Keratinocyte (primary cell): ENCODE data around the gene SLC66A2. TPM values are rescaled to one million over a fixed set of nuclear protein-coding genes. Genes with fewer than 3 reads are reported as not detected.

ENCODE experiments used
- DNase-seq: peaks from one replicate; pipeline ENCODE4 v3.0.0-alpha.2; 2011; ENCODE audit warnings: low read depth, missing footprints, low spot score
- FAIRE-seq: peaks from 2 replicates; lab custom pipeline; 2011; peaks lifted over from hg19 to GRCh38; lab: Jason Lieb, UNC
- H2AFZ ChIP-seq: 2 replicates; pipeline ENCODE4 v1.6.0; 2012; ENCODE audit warnings: low read length, control low read depth, inconsistent platforms; ENCODE audit not compliant: control insufficient read depth
- H3K27ac ChIP-seq: 2 replicates; pipeline ENCODE4 v1.5.1; 2011; ENCODE audit warnings: low read length; ENCODE audit not compliant: control insufficient read depth, insufficient read depth
- H3K27me3 ChIP-seq: 3 replicates; pipeline ENCODE4 v1.6.0; 2011; ENCODE audit warnings: low read length; ENCODE audit not compliant: control insufficient read depth, insufficient read depth; ENCODE audit errors: extremely low read depth
- H3K36me3 ChIP-seq, 2 experiments: 2 replicates in 1 of 2; 3 replicates in 1 of 2; pipeline ENCODE4 v1.5.1; 2011; ENCODE audit warnings: low read length in 2 of 2, mild to moderate bottlenecking in 1 of 2; ENCODE audit not compliant: control insufficient read depth in 2 of 2, insufficient read depth in 2 of 2; ENCODE audit errors: extremely low read depth in 1 of 2
- H3K4me1 ChIP-seq: 3 replicates; pipeline ENCODE4 v1.5.1; 2011; ENCODE audit warnings: low read length; ENCODE audit not compliant: control insufficient read depth, insufficient read depth; ENCODE audit errors: extremely low read depth
- H3K4me2 ChIP-seq: 3 replicates; pipeline ENCODE4 v1.6.0; 2011; ENCODE audit warnings: low read depth, low read length; ENCODE audit not compliant: control insufficient read depth, insufficient read depth; ENCODE audit errors: extremely low read depth
- H3K4me3 ChIP-seq, 3 experiments: fragments of 200-600 bp in 1 of 3; sonication (generic) in 1 of 3; 2 replicates in 2 of 3; 3 replicates in 1 of 3; pipeline ENCODE4 v1.5.1; 2011 to 2016; ENCODE audit warnings: low read length in 3 of 3, mild to moderate bottlenecking in 3 of 3, control low read depth in 2 of 3, inconsistent platforms in 1 of 3, low read depth in 1 of 3, mixed read lengths in 1 of 3, mixed run types in 1 of 3, moderate library complexity in 1 of 3; ENCODE audit not compliant: control insufficient read depth in 2 of 3, insufficient read depth in 2 of 3; ENCODE audit errors: extremely low read depth in 1 of 3
- H3K79me2 ChIP-seq: 2 replicates; pipeline ENCODE4 v1.6.0; 2012; ENCODE audit warnings: low read length; ENCODE audit not compliant: control insufficient read depth, insufficient read depth
- H3K9ac ChIP-seq: 3 replicates; pipeline ENCODE4 v1.6.0; 2011; ENCODE audit warnings: low read length; ENCODE audit not compliant: control insufficient read depth, insufficient read depth; ENCODE audit errors: extremely low read depth
- H3K9me1 ChIP-seq: 3 replicates; pipeline ENCODE4 v1.6.0; 2011; ENCODE audit warnings: low read length; ENCODE audit not compliant: control insufficient read depth, insufficient read depth; ENCODE audit errors: extremely low read depth
- H3K9me3 ChIP-seq: 2 replicates; pipeline ENCODE4 v1.5.1; 2012; ENCODE audit warnings: low read depth, low read length; ENCODE audit not compliant: control insufficient read depth
- H4K20me1 ChIP-seq: 3 replicates; pipeline ENCODE4 v1.6.0; 2011; ENCODE audit warnings: low read length; ENCODE audit not compliant: control insufficient read depth, insufficient read depth; ENCODE audit errors: extremely low read depth
- CTCF ChIP-seq, 3 experiments: IDR thresholded peaks in 1 of 3; conservative IDR thresholded peaks in 1 of 3; optimal IDR thresholded peaks in 1 of 3; 2 replicates in 2 of 3; 3 replicates in 1 of 3; pipeline versions ENCODE3 to v1.5.1; 2011; ENCODE audit warnings: low read length in 3 of 3, mild to moderate bottlenecking in 3 of 3, moderate library complexity in 2 of 3, control low read depth in 1 of 3, inconsistent platforms in 1 of 3; ENCODE audit not compliant: insufficient read depth in 2 of 3; ENCODE audit errors: extremely low read depth in 1 of 3
- EZH2 ChIP-seq: IDR thresholded peaks from one replicate; pipeline ENCODE4 v1.6.1; 2012; ENCODE audit warnings: inconsistent platforms, mild to moderate bottlenecking, low read length, moderate library complexity
- dilution Hi-C: fragments of 300-500 bp; cut with MboI; formaldehyde crosslinking; loops from one replicate; pipeline ENCODE4 v1.7.0; 2020; ENCODE audit warnings: low sequenced_read_pairs; ENCODE audit not compliant: extremely low pct_ligation_motif_present
- polyA plus RNA-seq, 5 experiments: library from polyadenylated mRNA; depleted of rRNA in 3 of 5; stranded (reverse) in 3 of 5; stranded (forward) in 1 of 5; unstranded in 1 of 5; fragments of >200 nt; gene quantifications; 1 replicate in 1 of 5; 2 replicates in 3 of 5; 3 replicates in 1 of 5; pipeline versions ENCODE4 v1.2.1 to v1.2.3, GENCODE V29; 2011 to 2012; ENCODE audit warnings: missing spikeins in 2 of 5, low read depth in 1 of 5, low replicate concordance in 1 of 5

Gene SLC66A2
- polyA plus RNA-seq, 1 donor (not counting 4 experiments of a cell fraction or from before 2014, with no cell fraction given): 16.3 TPM

GRCh38 chr18:79864006-79864725 lies 87.3 kb downstream of the SLC66A2 start:
- FAIRE-seq: no peak

GRCh38 chr18:79863161-79864005 lies 88.1 kb downstream of the SLC66A2 start:
- no peaks in the 10 kb centered on the region for H3K4me1 ChIP-seq
- no peaks in the 10 kb centered on the region for H3K79me2 ChIP-seq
- TF ChIP-seq EZH2 (no peak), CTCF (optimal IDR thresholded peaks at IDR 0.05 in 1 of 3, IDR thresholded peaks at IDR 0.05 in 1 of 3, conservative IDR thresholded peaks at IDR 0.05 in 1 of 3; ENCODE audit: extremely low read depth in 1 of 3, insufficient read depth in 2 of 3, low read length in 3 of 3) (no peak)
- FAIRE-seq (no peak), DNase-seq (no peak)
- H2AFZ ChIP-seq: no peak overlapping the region
- no peak overlapping the region for H3K9ac ChIP-seq
- H3K36me3 ChIP-seq: no peaks in the 10 kb centered on the region
- no peaks in the 10 kb centered on the region for H3K9me3 ChIP-seq
- no peak overlapping the region for H3K4me3 ChIP-seq
- H4K20me1 ChIP-seq: no peaks in the 10 kb centered on the region
- H3K27me3 ChIP-seq: peaks cover 6% of the 10 kb centered on the region
- H3K9me1 ChIP-seq: no peaks in the 10 kb centered on the region
- no peak overlapping the region for H3K4me2 ChIP-seq
- H3K27ac ChIP-seq: no peak overlapping the region
- dilution Hi-C loops: no loop called here

More at GRCh38 chr18:79864006-79864725, 87.3 kb downstream of the SLC66A2 start:
- H3K27me3 ChIP-seq: peaks cover 6% of the 10 kb centered on the region
- no peak overlapping the region for H2AFZ ChIP-seq
- H3K4me2 ChIP-seq: no peak overlapping the region
- H3K4me3 ChIP-seq: no peak overlapping the region
- no peak overlapping the region for H3K27ac ChIP-seq
- no peaks in the 10 kb centered on the region for H3K4me1 ChIP-seq
- H3K36me3 ChIP-seq: no peaks in the 10 kb centered on the region
- no peaks in the 10 kb centered on the region for H3K79me2 ChIP-seq
- no peaks in the 10 kb centered on the region for H3K9me3 ChIP-seq
- no peaks in the 10 kb centered on the region for H3K9me1 ChIP-seq
- dilution Hi-C loops: no loop called here
- no peak overlapping the region for H3K9ac ChIP-seq
- TF ChIP-seq EZH2 (no peak), CTCF (optimal IDR thresholded peaks at IDR 0.05 in 1 of 3, IDR thresholded peaks at IDR 0.05 in 1 of 3, conservative IDR thresholded peaks at IDR 0.05 in 1 of 3; ENCODE audit: extremely low read depth in 1 of 3, insufficient read depth in 2 of 3, low read length in 3 of 3) (no peak)
- no peak for DNase-seq
- H4K20me1 ChIP-seq: no peaks in the 10 kb centered on the region
